H1 (cell line): Measurements from ENCODE around the gene ZNF804B. TPM values are rescaled to one million over a fixed set of nuclear protein-coding genes. Genes with fewer than 3 reads are reported as not detected.

ENCODE experiments used
- CTCF ChIA-PET: fragments of 300-600 bp; sonication (Branson Sonifier 250); formaldehyde crosslinking; loops from one replicate; lab custom pipeline; 2021; ENCODE audit not compliant: partially characterized antibody; lab: Charles Lee
- POLR2A ChIA-PET: fragments of 300-600 bp; sonication (Branson Sonifier 250); formaldehyde crosslinking; loops from one replicate; lab custom pipeline; 2021; ENCODE audit warnings: inconsistent platforms; ENCODE audit not compliant: partially characterized antibody; lab: Charles Lee
- DNase-seq, 2 experiments: peaks; one replicate each; pipeline versions ENCODE4 v3.0.0 to v3.0.0-alpha.2; 2010 to 2022; ENCODE audit warnings: low spot score in 2 of 2, low read depth in 1 of 2, mixed read lengths in 1 of 2
- FAIRE-seq: peaks from 2 replicates; lab custom pipeline; 2011; peaks lifted over from hg19 to GRCh38; lab: Jason Lieb, UNC
- H2AFZ ChIP-seq: 2 replicates; pipeline ENCODE4 v1.8.1; 2012; ENCODE audit warnings: low read length, inconsistent platforms
- H2AK5ac ChIP-seq: 2 replicates; pipeline ENCODE4 v1.6.1; 2013; ENCODE audit warnings: low read depth, low read length
- H2BK120ac ChIP-seq: replicated peaks from 2 replicates; pipeline ENCODE3; 2013; ENCODE audit warnings: low read depth, low read length, inconsistent platforms
- H2BK12ac ChIP-seq: 2 replicates; pipeline ENCODE4 v1.6.1; 2013; ENCODE audit warnings: low read depth, low read length
- H2BK15ac ChIP-seq: 2 replicates; pipeline ENCODE4 v1.6.1; 2013; ENCODE audit warnings: low read length
- H2BK20ac ChIP-seq: 2 replicates; pipeline ENCODE4 v1.6.1; 2013; ENCODE audit warnings: low read length
- H2BK5ac ChIP-seq: 2 replicates; pipeline ENCODE4 v1.6.1; 2013; ENCODE audit warnings: low read depth, low read length
- H3K14ac ChIP-seq: 2 replicates; pipeline ENCODE4 v1.6.1; 2013; ENCODE audit warnings: inconsistent platforms; ENCODE audit not compliant: insufficient read length
- H3K18ac ChIP-seq: 2 replicates; pipeline ENCODE4 v1.6.1; 2013; ENCODE audit warnings: low read length; ENCODE audit errors: extremely low read depth
- H3K23ac ChIP-seq: 2 replicates; pipeline ENCODE4 v1.6.1; 2013; ENCODE audit warnings: inconsistent platforms; ENCODE audit not compliant: insufficient read length
- H3K23me2 ChIP-seq: 2 replicates; pipeline ENCODE4 v1.6.1; 2013; ENCODE audit warnings: low read depth, low read length
- H3K27ac ChIP-seq: 2 replicates; pipeline ENCODE4 v1.6.1; 2011; ENCODE audit warnings: low read depth, low read length, inconsistent platforms
- H3K27me3 ChIP-seq, 4 experiments: replicated peaks in 1 of 4; 1 replicate in 1 of 4; 2 replicates in 3 of 4; pipeline versions ENCODE4 v1.6.1 to v1.8.1; 2011 to 2013; ENCODE audit warnings: low read length in 3 of 4, mild to moderate bottlenecking in 3 of 4, inconsistent platforms in 2 of 4, mixed read lengths in 2 of 4, moderate library complexity in 1 of 4; ENCODE audit not compliant: control insufficient read depth in 3 of 4, insufficient read depth in 3 of 4; ENCODE audit errors: extremely low read depth in 1 of 4
- H3K36me3 ChIP-seq, 4 experiments: 2 replicates each; pipeline versions ENCODE4 v1.6.1 to v1.8.1; 2011 to 2013; ENCODE audit warnings: mild to moderate bottlenecking in 4 of 4, low read length in 3 of 4, moderate library complexity in 2 of 4, control low read depth in 1 of 4, inconsistent platforms in 1 of 4; ENCODE audit not compliant: insufficient read depth in 4 of 4, control insufficient read depth in 2 of 4
- H3K4ac ChIP-seq: replicated peaks from 2 replicates; pipeline ENCODE3; 2013; ENCODE audit warnings: low read length, low read depth, mixed read lengths, inconsistent platforms; ENCODE audit not compliant: insufficient read length
- H3K4me1 ChIP-seq, 4 experiments: replicated peaks in 1 of 4; 1 replicate in 1 of 4; 2 replicates in 3 of 4; pipeline versions ENCODE4 v1.6.1 to v1.8.1; 2011 to 2013; ENCODE audit warnings: low read length in 3 of 4, inconsistent platforms in 2 of 4, mixed read lengths in 1 of 4; ENCODE audit not compliant: insufficient read depth in 4 of 4, control insufficient read depth in 3 of 4
- H3K4me2 ChIP-seq, 2 experiments: 2 replicates each; pipeline versions ENCODE4 v1.6.1 to v1.8.1; 2011 to 2013; ENCODE audit warnings: low read depth in 2 of 2, low read length in 2 of 2, control low read depth in 1 of 2, inconsistent platforms in 1 of 2, mild to moderate bottlenecking in 1 of 2; ENCODE audit not compliant: insufficient read depth in 1 of 2
- H3K4me3 ChIP-seq, 4 experiments: fragments of 200-600, 300-600 bp in 1 of 4; sonication (generic), shearing (Covaris generic), sonication (Bioruptor Twin) in 1 of 4; 2 replicates each; pipeline versions ENCODE4 v1.5.1 to v1.8.1; 2011 to 2016; ENCODE audit warnings: low read length in 4 of 4, low read depth in 3 of 4, control low read depth in 2 of 4, inconsistent platforms in 2 of 4, mild to moderate bottlenecking in 2 of 4, mixed read lengths in 1 of 4, moderate library complexity in 1 of 4; ENCODE audit not compliant: insufficient read depth in 2 of 4; ENCODE audit errors: extremely low read depth in 1 of 4
- H3K56ac ChIP-seq: replicated peaks from 2 replicates; pipeline ENCODE3; 2013; ENCODE audit warnings: low read depth, mild to moderate bottlenecking, mixed read lengths, low read length, inconsistent platforms; ENCODE audit not compliant: insufficient read length
- H3K79me1 ChIP-seq: 2 replicates; pipeline ENCODE4 v1.6.1; 2013; ENCODE audit warnings: low read depth, low read length, control low read depth
- H3K79me2 ChIP-seq, 2 experiments: 2 replicates each; pipeline versions ENCODE4 v1.6.1 to v1.8.1; 2012 to 2013; ENCODE audit warnings: low read length in 2 of 2, mild to moderate bottlenecking in 2 of 2, inconsistent platforms in 1 of 2; ENCODE audit not compliant: insufficient read depth in 2 of 2, control insufficient read depth in 1 of 2
- H3K9ac ChIP-seq, 4 experiments: replicated peaks in 1 of 4; 1 replicate in 1 of 4; 2 replicates in 3 of 4; pipeline versions ENCODE4 v1.6.1 to v1.8.1; 2011 to 2013; ENCODE audit warnings: low read depth in 3 of 4, low read length in 3 of 4, control low read depth in 2 of 4, mild to moderate bottlenecking in 2 of 4, moderate library complexity in 2 of 4, inconsistent platforms in 1 of 4; ENCODE audit errors: extremely low read depth in 1 of 4
- H3K9me3 ChIP-seq, 2 experiments: 2 replicates each; pipeline versions ENCODE4 v1.6.1 to v1.8.1; 2012 to 2013; ENCODE audit warnings: mild to moderate bottlenecking in 2 of 2, moderate library complexity in 2 of 2, control low read depth in 1 of 2, inconsistent platforms in 1 of 2, low read depth in 1 of 2, low read length in 1 of 2, mixed read lengths in 1 of 2; ENCODE audit not compliant: insufficient read depth in 2 of 2
- H4K20me1 ChIP-seq, 2 experiments: replicated peaks in 1 of 2; 2 replicates each; pipeline versions ENCODE3 to v1.8.1; 2011 to 2013; ENCODE audit warnings: inconsistent platforms in 2 of 2, low read length in 2 of 2, mild to moderate bottlenecking in 1 of 2; ENCODE audit not compliant: insufficient read depth in 2 of 2, control insufficient read depth in 1 of 2
- H4K5ac ChIP-seq: 2 replicates; pipeline ENCODE4 v1.6.1; 2013; ENCODE audit warnings: low read length, low read depth, mixed read lengths, inconsistent platforms; ENCODE audit not compliant: insufficient read length
- H4K8ac ChIP-seq: 2 replicates; pipeline ENCODE4 v1.8.0; 2013; ENCODE audit warnings: mild to moderate bottlenecking, moderate library complexity, low read length, inconsistent platforms; ENCODE audit not compliant: insufficient read depth; ENCODE audit errors: extremely low read depth
- H4K91ac ChIP-seq: replicated peaks from 2 replicates; pipeline ENCODE3; 2013; ENCODE audit warnings: low read length, mixed read lengths, inconsistent platforms; ENCODE audit not compliant: insufficient read length
- CREB1 ChIP-seq: IDR thresholded peaks from 2 replicates; pipeline ENCODE4 v1.6.1; 2012; ENCODE audit warnings: inconsistent platforms
- FOSL1 ChIP-seq: IDR thresholded peaks from 2 replicates; pipeline ENCODE4 v1.6.1; 2011; ENCODE audit warnings: mild to moderate bottlenecking, low read depth, low read length, moderate library complexity; ENCODE audit not compliant: insufficient read depth
- KDM4A ChIP-seq: IDR thresholded peaks from one replicate; pipeline ENCODE4 v1.7.1; 2012; ENCODE audit warnings: low read depth, mild to moderate bottlenecking, moderate library complexity, low read length, inconsistent platforms; ENCODE audit not compliant: severe bottlenecking
- NANOG ChIP-seq: IDR thresholded peaks from 2 replicates; pipeline ENCODE4 v1.6.1; 2011; ENCODE audit warnings: low read length, low read depth, mild to moderate bottlenecking, inconsistent platforms; ENCODE audit not compliant: insufficient read depth, poor library complexity, severe bottlenecking
- WGBS, 2 experiments: shearing (Covaris generic) in 1 of 2; methylation state at CpG; one replicate each; pipeline versions ENCODE4 v1.1.6 to v1.1.7; 2013 to 2015; ENCODE audit warnings: low lambda C conversion rate in 2 of 2, mixed read lengths in 2 of 2, inconsistent platforms in 1 of 2, low coverage in 1 of 2, missing lambda C conversion rate in 1 of 2; ENCODE audit not compliant: insufficient replicate concordance in 2 of 2, insufficient coverage in 1 of 2, insufficient read length in 1 of 2; ENCODE audit errors: extremely low coverage in 1 of 2, missing lambda C conversion rate in 1 of 2; 5-methylcytosine and 5-hydroxymethylcytosine counted together
- polyA plus RNA-seq, 7 experiments: library from polyadenylated mRNA; depleted of rRNA in 3 of 7; stranded (reverse) in 5 of 7; unstranded in 2 of 7; fragments of >200 nt in 5 of 7; fragments of 200-250 nt in 2 of 7; gene quantifications; 1 replicate in 5 of 7; 2 replicates in 1 of 7; 4 replicates in 1 of 7; pipeline versions ENCODE4 v1.2.1 to v1.2.3, GENCODE V29; 2011 to 2013; ENCODE audit warnings: missing spikeins in 2 of 7, mixed read lengths in 2 of 7
- total RNA-seq: library from RNA; stranded (reverse); fragmentation: NEBNext Ultra II Directional; extraction: Animal tissue kit (Norgen Biotek cat#: 25700); gene quantifications from 2 replicates; pipeline ENCODE4 v1.2.1, GENCODE V29; 2021
- TF ChIP-seq, protein P1 (sequence below): IDR thresholded peaks from 2 replicates; pipeline ENCODE4 v1.6.1; 2012; ENCODE audit warnings: inconsistent platforms

The ZNF804B gene
- total and polyA plus RNA-seq, 2 of the 8 experiments (the other 6 are each of a cell fraction or from before 2014, with no cell fraction given): not detected

DNA sequence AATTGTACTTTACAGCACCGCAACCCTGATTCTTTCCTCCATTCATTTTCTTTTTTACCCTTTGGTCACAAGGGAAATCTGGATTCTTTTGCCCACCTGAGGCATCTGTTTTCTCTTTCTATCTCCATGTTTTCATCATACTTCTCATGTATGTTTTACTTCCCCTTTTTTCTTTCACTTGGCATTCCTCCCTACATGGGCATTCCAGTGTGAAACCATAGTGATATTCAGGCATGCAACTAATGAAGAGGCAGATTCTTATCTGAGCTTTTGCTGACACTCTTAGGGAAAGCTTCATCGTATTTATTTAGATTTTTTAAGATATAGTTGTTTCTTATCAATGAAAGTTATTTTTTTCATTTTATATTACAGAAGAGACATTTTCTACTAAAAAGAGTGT lies 441.3 kb downstream of the ZNF804B start:
- H3K4me1 ChIP-seq: no peaks in the 10 kb centered on the region
- H3K27me3 ChIP-seq: no peaks in the 10 kb centered on the region
- no peak overlapping the region for H2AFZ ChIP-seq
- no peak overlapping the region for H2BK20ac ChIP-seq
- no peak overlapping the region for H2BK120ac ChIP-seq
- no peaks in the 10 kb centered on the region for H3K23me2 ChIP-seq
- H3K79me1 ChIP-seq: no peaks in the 10 kb centered on the region
- H3K23ac ChIP-seq: no peak overlapping the region
- H2BK15ac ChIP-seq: no peak overlapping the region
- TF ChIP-seq CREB1: no peak
- no peak for TF ChIP-seq FOSL1
- TF ChIP-seq KDM4A: no peak
- TF ChIP-seq, protein P1, sequence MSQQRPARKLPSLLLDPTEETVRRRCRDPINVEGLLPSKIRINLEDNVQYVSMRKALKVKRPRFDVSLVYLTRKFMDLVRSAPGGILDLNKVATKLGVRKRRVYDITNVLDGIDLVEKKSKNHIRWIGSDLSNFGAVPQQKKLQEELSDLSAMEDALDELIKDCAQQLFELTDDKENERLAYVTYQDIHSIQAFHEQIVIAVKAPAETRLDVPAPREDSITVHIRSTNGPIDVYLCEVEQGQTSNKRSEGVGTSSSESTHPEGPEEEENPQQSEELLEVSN: no peak
- TF ChIP-seq NANOG: no peak
- TF ChIP-seq, all 59 proteins: peak for 0
- H2BK5ac ChIP-seq: no peak overlapping the region
- no peak overlapping the region for H3K4ac ChIP-seq
- H2BK12ac ChIP-seq: no peak overlapping the region
- H3K18ac ChIP-seq: no peak overlapping the region
- WGBS, 2 experiments: 89% methylated on average over 2 of the region's 2 CpGs; no CpG with 5 or more reads in 1 of the 2 experiments
- H2AK5ac ChIP-seq: no peak overlapping the region
- H4K8ac ChIP-seq: no peak overlapping the region
- H3K4me2 ChIP-seq: no peak overlapping the region
- H4K5ac ChIP-seq: no peak overlapping the region
- H4K91ac ChIP-seq: no peak overlapping the region
- ChIA-PET CTCF (no interaction called here), POLR2A (no interaction called here)
- H3K9ac ChIP-seq: no peak overlapping the region
- H3K14ac ChIP-seq: no peak overlapping the region
- no peak overlapping the region for H3K4me3 ChIP-seq
- H3K79me2 ChIP-seq: no peaks in the 10 kb centered on the region
- no peaks in the 10 kb centered on the region for H3K9me3 ChIP-seq
- H4K20me1 ChIP-seq: no peaks in the 10 kb centered on the region
- DNase-seq (no peak), FAIRE-seq (no peak)
- H3K56ac ChIP-seq: no peak overlapping the region
- no peak overlapping the region for H3K27ac ChIP-seq
- H3K36me3 ChIP-seq: no peaks in the 10 kb centered on the region
